Testis (tissue), 3 donors: ENCODE results near the gene ZNF524. TPM values are rescaled to one million over a fixed set of nuclear protein-coding genes. Genes with fewer than 3 reads are reported as not detected.

Experiments
- DNase-seq: peaks from one replicate; pipeline ENCODE4 v3.0.0-alpha.2; 2019
- H3K27ac ChIP-seq, 2 donors: fragments of 200-600 bp; sonication (generic); one replicate each; pipeline ENCODE4 v1.5.1; 2019
- H3K27me3 ChIP-seq: fragments of 200-600 bp; sonication (generic); one replicate; pipeline ENCODE4 v1.5.1; 2019
- H3K36me3 ChIP-seq: fragments of 200-600 bp; sonication (generic); one replicate; pipeline ENCODE4 v1.5.1; 2017; ENCODE audit warnings: low read depth; ENCODE audit errors: missing control alignments
- H3K4me1 ChIP-seq: fragments of 200-600 bp; sonication (generic); one replicate; pipeline ENCODE4 v1.5.1; 2019
- H3K4me3 ChIP-seq, 2 donors: fragments of 200-600 bp; sonication (generic); one replicate each; pipeline ENCODE4 v1.5.1; 2017 to 2019
- H3K9me3 ChIP-seq: fragments of 200-600 bp; sonication (generic); one replicate; pipeline ENCODE4 v1.5.1; 2017
- POLR2A ChIP-seq: fragments of 450-650 bp; IDR thresholded peaks from one replicate; pipeline ENCODE4 v1.6.1; 2017; ENCODE audit warnings: antibody characterized with exemption, mild to moderate bottlenecking, moderate library complexity
- WGBS, 2 donors: methylation state at CpG; one replicate each; pipeline ENCODE4 v1.1.5; 2018; 5-methylcytosine and 5-hydroxymethylcytosine counted together
- intact Hi-C: fragments of 100-400 bp; cut with DNase I; formaldehyde crosslinking; loops from one replicate; pipeline ENCODE4 v1.15.1; 2023; ENCODE audit warnings: low total_unique reads
- polyA plus RNA-seq: library from polyadenylated mRNA; stranded (reverse); fragments of 350-450 nt; fragmentation: Illumina TruSeq; extraction: RNeasy Lipid Tissue Mini Kit (QIAGEN cat#74804); gene quantifications from one replicate; pipeline ENCODE4 v1.2.3, GENCODE V29; 2014; ENCODE audit warnings: low read depth, low replicate concordance; ENCODE audit not compliant: insufficient read depth
- total RNA-seq, 2 donors: library from RNA; depleted of rRNA; stranded (reverse); fragments of >200 nt; gene quantifications; one replicate each; pipeline ENCODE4 v1.2.3, GENCODE V29; 2016
- TF ChIP-seq, protein P1 (sequence below), 3 experiments: fragments of 450-650 bp in 2 of 3; fragments of 200-600 bp in 1 of 3; sonication (generic) in 1 of 3; IDR thresholded peaks; one replicate each; pipeline ENCODE4 v1.5.1; 2016 to 2019; ENCODE audit warnings: antibody characterized with exemption in 3 of 3, mild to moderate bottlenecking in 2 of 3, moderate library complexity in 1 of 3

ZNF524 gene
- total and polyA plus RNA-seq, 3 donors from 2014 or later, result 8.5 to 29.4 (median 25.0) TPM

DNA sequence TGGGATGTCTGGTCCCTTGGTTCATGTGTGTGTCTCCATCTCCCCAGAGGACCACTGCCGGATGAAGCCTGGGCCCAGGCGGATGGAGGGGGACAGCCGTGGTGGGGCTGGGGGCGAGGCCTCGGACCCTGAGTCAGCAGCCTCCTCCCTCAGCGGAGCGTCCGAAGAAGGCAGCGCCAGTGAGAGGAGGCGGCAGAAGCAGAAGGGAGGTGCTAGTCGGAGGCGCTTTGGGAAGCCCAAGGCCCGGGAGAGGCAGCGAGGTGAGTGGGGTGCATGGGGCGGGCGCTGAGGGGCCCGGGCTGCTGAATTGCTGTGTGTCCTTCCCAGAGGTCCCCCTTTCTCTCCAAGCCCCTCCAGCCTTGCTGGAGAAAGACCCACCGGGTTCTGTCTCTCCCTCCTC lies 51.1 kb downstream of the ZNF524 start:
- no peaks in the 10 kb centered on the region for H3K9me3 ChIP-seq
- intact Hi-C loops, result no loop called here
- peaks cover 15% of the 10 kb centered on the region for H3K4me1 ChIP-seq
- TF ChIP-seq POLR2A, result no peak
- TF ChIP-seq, protein P1, sequence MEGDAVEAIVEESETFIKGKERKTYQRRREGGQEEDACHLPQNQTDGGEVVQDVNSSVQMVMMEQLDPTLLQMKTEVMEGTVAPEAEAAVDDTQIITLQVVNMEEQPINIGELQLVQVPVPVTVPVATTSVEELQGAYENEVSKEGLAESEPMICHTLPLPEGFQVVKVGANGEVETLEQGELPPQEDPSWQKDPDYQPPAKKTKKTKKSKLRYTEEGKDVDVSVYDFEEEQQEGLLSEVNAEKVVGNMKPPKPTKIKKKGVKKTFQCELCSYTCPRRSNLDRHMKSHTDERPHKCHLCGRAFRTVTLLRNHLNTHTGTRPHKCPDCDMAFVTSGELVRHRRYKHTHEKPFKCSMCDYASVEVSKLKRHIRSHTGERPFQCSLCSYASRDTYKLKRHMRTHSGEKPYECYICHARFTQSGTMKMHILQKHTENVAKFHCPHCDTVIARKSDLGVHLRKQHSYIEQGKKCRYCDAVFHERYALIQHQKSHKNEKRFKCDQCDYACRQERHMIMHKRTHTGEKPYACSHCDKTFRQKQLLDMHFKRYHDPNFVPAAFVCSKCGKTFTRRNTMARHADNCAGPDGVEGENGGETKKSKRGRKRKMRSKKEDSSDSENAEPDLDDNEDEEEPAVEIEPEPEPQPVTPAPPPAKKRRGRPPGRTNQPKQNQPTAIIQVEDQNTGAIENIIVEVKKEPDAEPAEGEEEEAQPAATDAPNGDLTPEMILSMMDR (IDR thresholded peaks at IDR 0.05), result no peak
- 83 to 90% methylated on average over 18 of the region's 18 CpGs for WGBS, 2 donors
- H3K27me3 ChIP-seq, result no peaks in the 10 kb centered on the region
- no peak overlapping the region for H3K4me3 ChIP-seq
- no peaks in the 10 kb centered on the region for H3K36me3 ChIP-seq
- no peak for DNase-seq
- H3K27ac ChIP-seq, result no peak overlapping the region

DNA sequence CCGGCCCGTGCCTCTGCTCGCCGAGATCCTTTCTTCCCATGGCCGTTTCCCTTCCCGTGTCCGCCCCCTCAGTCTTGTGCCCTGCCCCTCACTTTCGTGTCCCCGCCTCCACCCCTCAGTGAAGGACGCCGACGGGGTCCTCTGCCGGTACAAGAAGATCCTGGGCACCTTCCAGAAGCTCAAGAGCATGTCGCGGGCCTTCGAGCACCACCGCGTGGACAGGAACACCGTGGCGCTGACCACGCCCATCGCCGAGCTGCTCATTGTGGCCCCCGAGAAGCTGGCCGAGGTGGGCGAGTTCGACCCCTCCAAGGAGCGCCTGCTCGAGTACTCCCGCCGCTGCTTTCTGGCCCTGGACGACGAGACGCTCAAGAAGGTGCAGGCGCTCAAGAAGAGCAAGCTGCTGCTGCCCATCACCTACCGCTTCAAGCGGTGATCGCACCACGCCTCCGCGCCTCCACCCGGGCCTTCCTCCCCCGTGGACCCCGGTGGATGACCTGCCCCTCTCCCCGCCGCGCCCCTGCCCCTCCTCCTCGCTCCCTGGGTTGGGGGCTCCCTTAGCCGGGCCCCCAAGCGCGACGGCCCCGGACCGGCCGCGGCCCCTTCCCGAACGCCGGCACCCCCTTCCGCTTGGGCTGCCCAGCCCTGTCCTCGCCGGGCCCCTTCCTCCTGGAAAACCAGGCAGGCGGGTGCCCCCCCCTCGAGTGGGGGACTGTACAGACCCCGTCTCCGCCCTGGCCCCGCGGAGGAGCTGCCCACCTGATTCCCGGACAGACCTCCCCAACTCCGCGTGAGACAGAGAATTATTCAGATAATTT lies 52.4 kb downstream of the ZNF524 start:
- 53 to 60% methylated on average over 24 to 70 of the region's 71 CpGs for WGBS, 2 donors
- H3K27me3 ChIP-seq, result no peaks in the 10 kb centered on the region
- no peaks in the 10 kb centered on the region for H3K9me3 ChIP-seq
- peak overlapping the region; percentile 82 to 97 for H3K4me3 ChIP-seq
- no peak for DNase-seq
- no peaks in the 10 kb centered on the region for H3K36me3 ChIP-seq
- peaks cover 24% of the 10 kb centered on the region for H3K4me1 ChIP-seq
- peak overlapping the region; percentile 96 to 100 for H3K27ac ChIP-seq
- TF ChIP-seq POLR2A, result no peak
- TF ChIP-seq, protein P1 (IDR thresholded peaks at IDR 0.05), result no peak
- intact Hi-C loops, result no loop called here

Other genes starting within 250 kb of the ZNF524 start
- 10 to 100 TPM; 27.9 to 47.5 TPM for gene COX6B2, start 245.6 kb upstream of the ZNF524 start, total RNA-seq
- 171 TPM for gene COX6B2, start 245.6 kb upstream of the ZNF524 start, polyA plus RNA-seq
- 10 to 100 TPM; 11.3 to 28.2 TPM for gene GARIN5B, start 237.0 kb upstream of the ZNF524 start, total RNA-seq
- 49.6 TPM for gene GARIN5B, start 237.0 kb upstream of the ZNF524 start, polyA plus RNA-seq
- gene IL11, start 229.8 kb upstream of the ZNF524 start, total RNA-seq, result 1 to 10 TPM; 2.0 to 2.1 TPM
- 1.2 TPM for gene IL11, start 229.8 kb upstream of the ZNF524 start, polyA plus RNA-seq
- gene TMEM190, start 223.5 kb upstream of the ZNF524 start, total RNA-seq, result 10 to 100 TPM; 12.9 to 19.2 TPM
- gene TMEM190, start 223.5 kb upstream of the ZNF524 start, polyA plus RNA-seq, result 35.4 TPM
- gene TMEM238, start 216.0 kb upstream of the ZNF524 start, total RNA-seq, result 1 to 10 TPM; 1.7 to 6.4 TPM
- gene TMEM238, start 216.0 kb upstream of the ZNF524 start, polyA plus RNA-seq, result 0.91 TPM
- 100 to 1,000 TPM; 284 to 624 TPM for gene RPL28, start 214.4 kb upstream of the ZNF524 start, total RNA-seq
- gene RPL28, start 214.4 kb upstream of the ZNF524 start, polyA plus RNA-seq, result 1,024 TPM
- 100 to 1,000 TPM; 150 to 188 TPM for gene UBE2S, start 192.5 kb upstream of the ZNF524 start, total RNA-seq
- 272 TPM for gene UBE2S, start 192.5 kb upstream of the ZNF524 start, polyA plus RNA-seq
- gene SHISA7, start 157.0 kb upstream of the ZNF524 start, total RNA-seq, result 1 to 10 TPM in 1 of 2 donors, under 1 TPM in 1; 0.43 to 1.0 TPM
- gene SHISA7, start 157.0 kb upstream of the ZNF524 start, polyA plus RNA-seq, result 0.45 TPM
- gene ISOC2, start 138.6 kb upstream of the ZNF524 start, total RNA-seq, result 10 to 100 TPM; 79.1 to 98.5 TPM
- 107 TPM for gene ISOC2, start 138.6 kb upstream of the ZNF524 start, polyA plus RNA-seq
- not detected for gene C19orf85, start 135.5 kb upstream of the ZNF524 start, total RNA-seq
- not detected for gene C19orf85, start 135.5 kb upstream of the ZNF524 start, polyA plus RNA-seq
- 10 to 100 TPM; 31.3 to 53.7 TPM for gene ZNF628, start 123.7 kb upstream of the ZNF524 start, total RNA-seq
- gene ZNF628, start 123.7 kb upstream of the ZNF524 start, polyA plus RNA-seq, result 33.8 TPM
- gene NAT14, start 115.1 kb upstream of the ZNF524 start, total RNA-seq, result 10 to 100 TPM; 12.0 to 16.0 TPM
- 17.3 TPM for gene NAT14, start 115.1 kb upstream of the ZNF524 start, polyA plus RNA-seq
- gene SSC5D, start 111.9 kb upstream of the ZNF524 start, total RNA-seq, result 1 to 10 TPM; 6.4 to 6.9 TPM
- 10.7 TPM for gene SSC5D, start 111.9 kb upstream of the ZNF524 start, polyA plus RNA-seq
- under 1 TPM; 0.87 to 0.99 TPM for gene SBK2, start 63.2 kb upstream of the ZNF524 start, total RNA-seq
- 1.3 TPM for gene SBK2, start 63.2 kb upstream of the ZNF524 start, polyA plus RNA-seq
- gene SBK3, start 54.7 kb upstream of the ZNF524 start, total RNA-seq, result under 1 TPM; 0.39 to 0.81 TPM
- gene SBK3, start 54.7 kb upstream of the ZNF524 start, polyA plus RNA-seq, result 0.34 TPM
- gene ZNF579, start 19.4 kb upstream of the ZNF524 start, total RNA-seq, result 1 to 10 TPM; 4.0 to 7.2 TPM
- 4.3 TPM for gene ZNF579, start 19.4 kb upstream of the ZNF524 start, polyA plus RNA-seq
- gene FIZ1, start 771 bp upstream of the ZNF524 start, total RNA-seq, result 10 to 100 TPM; 16.5 to 17.4 TPM
- 8.5 TPM for gene FIZ1, start 771 bp upstream of the ZNF524 start, polyA plus RNA-seq
- 10 to 100 TPM; 12.2 to 14.5 TPM for gene ZNF865, start 5.4 kb downstream of the ZNF524 start, total RNA-seq
- gene ZNF865, start 5.4 kb downstream of the ZNF524 start, polyA plus RNA-seq, result 4.7 TPM
- gene ZNF784, start 24.3 kb downstream of the ZNF524 start, total RNA-seq, result 10 to 100 TPM; 10.3 to 13.0 TPM
- 6.6 TPM for gene ZNF784, start 24.3 kb downstream of the ZNF524 start, polyA plus RNA-seq
- gene ZNF580, start 40.7 kb downstream of the ZNF524 start, total RNA-seq, result 10 to 100 TPM; 37.6 to 38.0 TPM
- gene ZNF580, start 40.7 kb downstream of the ZNF524 start, polyA plus RNA-seq, result 21.7 TPM
- gene ZNF581, start 43.4 kb downstream of the ZNF524 start, total RNA-seq, result 10 to 100 TPM; 17.3 to 31.2 TPM
- gene ZNF581, start 43.4 kb downstream of the ZNF524 start, polyA plus RNA-seq, result 18.4 TPM
- gene CCDC106, start 47.9 kb downstream of the ZNF524 start, total RNA-seq, result 10 to 100 TPM; 57.0 to 84.9 TPM
- gene CCDC106, start 47.9 kb downstream of the ZNF524 start, polyA plus RNA-seq, result 34.5 TPM
- gene U2AF2, start 54.7 kb downstream of the ZNF524 start, total RNA-seq, result 100 to 1,000 TPM; 264 to 281 TPM
- gene U2AF2, start 54.7 kb downstream of the ZNF524 start, polyA plus RNA-seq, result 163 TPM
- 100 to 1,000 TPM; 176 to 303 TPM for gene EPN1, start 74.9 kb downstream of the ZNF524 start, total RNA-seq
- gene EPN1, start 74.9 kb downstream of the ZNF524 start, polyA plus RNA-seq, result 134 TPM
- gene NLRP9, start 138.1 kb downstream of the ZNF524 start, total RNA-seq, result under 1 TPM; 0.39 to 0.68 TPM
- gene NLRP9, start 138.1 kb downstream of the ZNF524 start, polyA plus RNA-seq, result 0.11 TPM
- 1 to 10 TPM in 1 of 2 donors, under 1 TPM in 1; 0.31 to 1.8 TPM for gene RFPL4A, start 158.8 kb downstream of the ZNF524 start, total RNA-seq
- gene RFPL4A, start 158.8 kb downstream of the ZNF524 start, polyA plus RNA-seq, result 2.5 TPM
- gene RFPL4AL1, start 168.8 kb downstream of the ZNF524 start, total RNA-seq, result not detected
- gene RFPL4AL1, start 168.8 kb downstream of the ZNF524 start, polyA plus RNA-seq, result not detected
- 1 to 10 TPM; 3.9 to 4.3 TPM for gene NLRP11, start 231.7 kb downstream of the ZNF524 start, total RNA-seq
- 2.3 TPM for gene NLRP11, start 231.7 kb downstream of the ZNF524 start, polyA plus RNA-seq
- gene NLRP4, start 236.3 kb downstream of the ZNF524 start, total RNA-seq, result 10 to 100 TPM; 15.4 to 17.2 TPM
- 18.2 TPM for gene NLRP4, start 236.3 kb downstream of the ZNF524 start, polyA plus RNA-seq